ENCODE results near the gene GGTLC1. TPM values are rescaled to one million over a fixed set of nuclear protein-coding genes. Genes with fewer than 3 reads are reported as not detected.

The GGTLC1 gene
- total and polyA plus RNA-seq, 9 donors, result 0.17 TPM; not detected in 8

- 49% methylated on average over 7 of the region's 7 CpGs for WGBS (ENCODE audit: insufficient coverage)
- Histone ChIP-seq H3K27ac (ENCODE audit: low read length) (no peak overlapping the region), H3K9me3 (replicated peaks; ENCODE audit: control insufficient read depth, low read depth, low read length) (no peaks in the 10 kb centered on the region), H3K4me3 (ENCODE audit: low read length) (no peak overlapping the region), H3K27me3 (ENCODE audit: control insufficient read depth, insufficient read depth, low read length) (no peaks in the 10 kb centered on the region), H3K36me3 (ENCODE audit: control insufficient read depth, insufficient read depth, low read length) (no peaks in the 10 kb centered on the region), H3K4me1 (ENCODE audit: control insufficient read depth, insufficient read depth, low read length) (no peaks in the 10 kb centered on the region)
- DNase-seq, result no peak
These were observed 21.0 kb downstream of the GGTLC1 start for GRCh38 chr20:23967616-23967979.

- WGBS (ENCODE audit: insufficient coverage), result 87% methylated on average over 3 of the region's 8 CpGs
- no peak for DNase-seq
- no peaks in the 10 kb centered on the region for H3K9me3 ChIP-seq (replicated peaks; ENCODE audit: control insufficient read depth, low read depth, low read length)
- H3K27me3 ChIP-seq (ENCODE audit: control insufficient read depth, insufficient read depth, low read length), result no peaks in the 10 kb centered on the region
- H3K4me1 ChIP-seq (ENCODE audit: control insufficient read depth, insufficient read depth, low read length), result no peaks in the 10 kb centered on the region
- no peak overlapping the region for H3K4me3 ChIP-seq (ENCODE audit: low read length)
- H3K27ac ChIP-seq (ENCODE audit: low read length), result no peak overlapping the region
- no peaks in the 10 kb centered on the region for H3K36me3 ChIP-seq (ENCODE audit: control insufficient read depth, insufficient read depth, low read length)
These were observed 21.5 kb downstream of the GGTLC1 start for GRCh38 chr20:23966927-23967615.

GRCh38 chr20:23966298-23966697 is 22.3 kb downstream of the GGTLC1 start:
- no peaks in the 10 kb centered on the region for H3K27me3 ChIP-seq (ENCODE audit: control insufficient read depth, insufficient read depth, low read length)
- H3K36me3 ChIP-seq (ENCODE audit: control insufficient read depth, insufficient read depth, low read length), result no peaks in the 10 kb centered on the region
- no peaks in the 10 kb centered on the region for H3K4me1 ChIP-seq (ENCODE audit: control insufficient read depth, insufficient read depth, low read length)
- H3K4me3 ChIP-seq (ENCODE audit: low read length), result no peak overlapping the region
- 83% methylated on average over 4 of the region's 6 CpGs for WGBS (ENCODE audit: insufficient coverage)
- no peaks in the 10 kb centered on the region for H3K9me3 ChIP-seq (replicated peaks; ENCODE audit: control insufficient read depth, low read depth, low read length)
- no peak overlapping the region for H3K27ac ChIP-seq (ENCODE audit: low read length)
- DNase-seq, result no peak

GRCh38 chr20:23963941-23964340 is 24.6 kb downstream of the GGTLC1 start:
- no CpG with 5 or more reads among the region's 1 CpG for WGBS (ENCODE audit: insufficient coverage)
- no peaks in the 10 kb centered on the region for H3K4me1 ChIP-seq (ENCODE audit: control insufficient read depth, insufficient read depth, low read length)
- H3K27me3 ChIP-seq (ENCODE audit: control insufficient read depth, insufficient read depth, low read length), result no peaks in the 10 kb centered on the region
- DNase-seq, result no peak
- no peaks in the 10 kb centered on the region for H3K36me3 ChIP-seq (ENCODE audit: control insufficient read depth, insufficient read depth, low read length)
- H3K4me3 ChIP-seq (ENCODE audit: low read length), result no peak overlapping the region
- H3K27ac ChIP-seq (ENCODE audit: low read length), result no peak overlapping the region
- no peaks in the 10 kb centered on the region for H3K9me3 ChIP-seq (replicated peaks; ENCODE audit: control insufficient read depth, low read depth, low read length)

- no peaks in the 10 kb centered on the region for H3K27me3 ChIP-seq (ENCODE audit: control insufficient read depth, insufficient read depth, low read length)
- no peak overlapping the region for H3K27ac ChIP-seq (ENCODE audit: low read length)
- no peaks in the 10 kb centered on the region for H3K4me1 ChIP-seq (ENCODE audit: control insufficient read depth, insufficient read depth, low read length)
- no peaks in the 10 kb centered on the region for H3K9me3 ChIP-seq (replicated peaks; ENCODE audit: control insufficient read depth, low read depth, low read length)
- H3K4me3 ChIP-seq (ENCODE audit: low read length), result no peak overlapping the region
- H3K36me3 ChIP-seq (ENCODE audit: control insufficient read depth, insufficient read depth, low read length), result no peaks in the 10 kb centered on the region
- DNase-seq, result no peak
These were observed 26.3 kb downstream of the GGTLC1 start for GRCh38 chr20:23962272-23962671.

- Histone ChIP-seq H3K27ac (ENCODE audit: low read length) (no peak overlapping the region), H3K4me3 (ENCODE audit: low read length) (no peak overlapping the region), H3K4me1 (ENCODE audit: control insufficient read depth, insufficient read depth, low read length) (no peaks in the 10 kb centered on the region), H3K27me3 (ENCODE audit: control insufficient read depth, insufficient read depth, low read length) (no peaks in the 10 kb centered on the region), H3K36me3 (ENCODE audit: control insufficient read depth, insufficient read depth, low read length) (no peaks in the 10 kb centered on the region), H3K9me3 (replicated peaks; ENCODE audit: control insufficient read depth, low read depth, low read length) (no peaks in the 10 kb centered on the region)
- no peak for DNase-seq
- WGBS (ENCODE audit: insufficient coverage), result 80% methylated on average over 1 of the region's 7 CpGs
These were observed 29.5 kb downstream of the GGTLC1 start for GRCh38 chr20:23959054-23959453.

- no peaks in the 10 kb centered on the region for H3K9me3 ChIP-seq (replicated peaks; ENCODE audit: control insufficient read depth, low read depth, low read length)
- H3K4me1 ChIP-seq (ENCODE audit: control insufficient read depth, insufficient read depth, low read length), result no peaks in the 10 kb centered on the region
- no CpG with 5 or more reads among the region's 3 CpGs for WGBS (ENCODE audit: insufficient coverage)
- H3K27me3 ChIP-seq (ENCODE audit: control insufficient read depth, insufficient read depth, low read length), result peaks cover 2% of the 10 kb centered on the region
- no peak overlapping the region for H3K4me3 ChIP-seq (ENCODE audit: low read length)
- no peak overlapping the region for H3K27ac ChIP-seq (ENCODE audit: low read length)
- DNase-seq, result no peak
- no peaks in the 10 kb centered on the region for H3K36me3 ChIP-seq (ENCODE audit: control insufficient read depth, insufficient read depth, low read length)
These were observed 32.7 kb downstream of the GGTLC1 start for GRCh38 chr20:23955896-23956295.

- H3K9me3 ChIP-seq (replicated peaks; ENCODE audit: control insufficient read depth, low read depth, low read length), result no peaks in the 10 kb centered on the region
- H3K4me1 ChIP-seq (ENCODE audit: control insufficient read depth, insufficient read depth, low read length), result no peaks in the 10 kb centered on the region
- no peak overlapping the region for H3K4me3 ChIP-seq (ENCODE audit: low read length)
- H3K27ac ChIP-seq (ENCODE audit: low read length), result no peak overlapping the region
- no peak for DNase-seq
- H3K27me3 ChIP-seq (ENCODE audit: control insufficient read depth, insufficient read depth, low read length), result peaks cover 2% of the 10 kb centered on the region
- 63% methylated on average over 2 of the region's 13 CpGs for WGBS (ENCODE audit: insufficient coverage)
- no peaks in the 10 kb centered on the region for H3K36me3 ChIP-seq (ENCODE audit: control insufficient read depth, insufficient read depth, low read length)
These were observed 34.4 kb downstream of the GGTLC1 start for GRCh38 chr20:23954008-23954745.

GRCh38 chr20:23946206-23946605 is 42.4 kb downstream of the GGTLC1 start:
- Histone ChIP-seq H3K4me3 (ENCODE audit: low read length) (no peak overlapping the region), H3K4me1 (ENCODE audit: control insufficient read depth, insufficient read depth, low read length) (no peaks in the 10 kb centered on the region), H3K36me3 (ENCODE audit: control insufficient read depth, insufficient read depth, low read length) (no peaks in the 10 kb centered on the region), H3K9me3 (replicated peaks; ENCODE audit: control insufficient read depth, low read depth, low read length) (no peaks in the 10 kb centered on the region), H3K27ac (ENCODE audit: low read length) (no peak overlapping the region), H3K27me3 (ENCODE audit: control insufficient read depth, insufficient read depth, low read length) (peaks cover 2% of the 10 kb centered on the region)
- DNase-seq, result no peak
- WGBS (ENCODE audit: insufficient coverage), result no CpG with 5 or more reads among the region's 3 CpGs

GRCh38 chr20:23943304-23943703 is 45.3 kb downstream of the GGTLC1 start:
- Histone ChIP-seq H3K4me3 (ENCODE audit: low read length) (no peak overlapping the region), H3K36me3 (ENCODE audit: control insufficient read depth, insufficient read depth, low read length) (no peaks in the 10 kb centered on the region), H3K27ac (ENCODE audit: low read length) (no peak overlapping the region), H3K4me1 (ENCODE audit: control insufficient read depth, insufficient read depth, low read length) (no peaks in the 10 kb centered on the region), H3K9me3 (replicated peaks; ENCODE audit: control insufficient read depth, low read depth, low read length) (no peaks in the 10 kb centered on the region), H3K27me3 (ENCODE audit: control insufficient read depth, insufficient read depth, low read length) (no peaks in the 10 kb centered on the region)
- DNase-seq, result no peak
- 98% methylated on average over 3 of the region's 5 CpGs for WGBS (ENCODE audit: insufficient coverage)

All from muscle of leg (tissue), 11 donors.